Measurements from ENCODE around the gene PIP5KL1. TPM values are rescaled to one million over a fixed set of nuclear protein-coding genes. Genes with fewer than 3 reads are reported as not detected.

Gene PIP5KL1
- total and polyA plus RNA-seq, 2 donors (not counting 3 experiments of a cell fraction or from before 2014, with no cell fraction given) = 1.5 to 2.9 TPM

DNA sequence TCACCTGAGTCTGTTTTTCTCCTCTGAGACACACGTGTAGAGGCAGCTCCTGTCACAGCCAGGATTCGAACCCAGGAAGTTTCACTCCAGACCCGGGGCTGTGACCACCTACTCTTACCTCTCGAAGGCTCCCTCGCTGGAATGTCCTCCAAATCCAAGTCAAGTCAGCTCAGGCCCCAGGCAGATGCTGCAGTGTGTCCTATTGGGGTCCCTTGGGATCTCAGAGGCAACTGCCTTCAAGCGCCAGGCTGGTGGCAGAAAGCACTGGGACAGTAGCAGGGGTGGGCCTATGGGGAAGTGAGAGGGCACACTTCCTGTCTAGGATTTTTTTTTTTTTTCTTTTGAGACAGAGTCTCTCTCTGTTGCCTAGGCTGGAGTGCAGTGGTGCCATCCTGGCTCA lies 13.0 kb downstream of the PIP5KL1 start:
- POLR2A ChIA-PET = interaction anchor here (0.5 to 0.9 kb wide), 3 partner anchors 11 to 43 kb away, joined by 3 read pairs; partner anchors contain the start of gene PIP5KL1
- dilution Hi-C loops (cut with MboI; ENCODE audit: extremely low pct_ligation_motif_present, low sequenced_read_pairs) (no loop called here), intact Hi-C loops (cut with micrococcal nuclease) (loop anchor here (1.0 to 10.0 kb wide), 5 partner anchors 11 to 415 kb away; partner anchors contain the start of gene ST6GALNAC6)
- H3K9ac ChIP-seq (replicated peaks; ENCODE audit: extremely low read depth, insufficient read depth, low read length) = no peak overlapping the region
- BruUV-seq (replicated peaks) = no TSS peak
- DNase-seq (ENCODE audit: low read depth, low spot score) (no peak), FAIRE-seq (no peak)
- H3K4me1 ChIP-seq (ENCODE audit: control insufficient read depth, extremely low read depth, insufficient read depth, low read length) = peaks cover 39% of the 10 kb centered on the region
- no peaks in the 10 kb centered on the region for H3K9me3 ChIP-seq (replicated peaks; ENCODE audit: control insufficient read depth, insufficient read depth, low read length)
- peaks cover 0 to 6% of the 10 kb centered on the region in 2 experiments for H3K36me3 ChIP-seq (ENCODE audit: control insufficient read depth in 2 of 2, extremely low read depth in 1 of 2, insufficient read depth in 2 of 2, low read length in 2 of 2)
- peaks cover 12% of the 10 kb centered on the region for H3K79me2 ChIP-seq (ENCODE audit: control insufficient read depth, insufficient read depth, low read length)
- peak overlapping the region; percentile 32 for H3K27ac ChIP-seq (ENCODE audit: insufficient read depth, low read depth, low read length)
- no peaks in the 10 kb centered on the region for H3K9me1 ChIP-seq (replicated peaks; ENCODE audit: control insufficient read depth, extremely low read depth, insufficient read depth, low read length)
- CTCF ChIA-PET = interaction anchor here (0.8 to 2.3 kb wide), 4 partner anchors 18 to 183 kb away, joined by 3 to 10 read pairs (median 6); partner anchors contain the start of genes ST6GALNAC6 and TOR2A
- no peaks in the 10 kb centered on the region for H4K20me1 ChIP-seq (replicated peaks; ENCODE audit: control insufficient read depth, extremely low read depth, insufficient read depth, low read length)
- no peaks in the 10 kb centered on the region for H3K27me3 ChIP-seq (ENCODE audit: control insufficient read depth in 2 of 2, insufficient read depth in 2 of 2, low read length in 2 of 2)
- TF ChIP-seq, protein P1, sequence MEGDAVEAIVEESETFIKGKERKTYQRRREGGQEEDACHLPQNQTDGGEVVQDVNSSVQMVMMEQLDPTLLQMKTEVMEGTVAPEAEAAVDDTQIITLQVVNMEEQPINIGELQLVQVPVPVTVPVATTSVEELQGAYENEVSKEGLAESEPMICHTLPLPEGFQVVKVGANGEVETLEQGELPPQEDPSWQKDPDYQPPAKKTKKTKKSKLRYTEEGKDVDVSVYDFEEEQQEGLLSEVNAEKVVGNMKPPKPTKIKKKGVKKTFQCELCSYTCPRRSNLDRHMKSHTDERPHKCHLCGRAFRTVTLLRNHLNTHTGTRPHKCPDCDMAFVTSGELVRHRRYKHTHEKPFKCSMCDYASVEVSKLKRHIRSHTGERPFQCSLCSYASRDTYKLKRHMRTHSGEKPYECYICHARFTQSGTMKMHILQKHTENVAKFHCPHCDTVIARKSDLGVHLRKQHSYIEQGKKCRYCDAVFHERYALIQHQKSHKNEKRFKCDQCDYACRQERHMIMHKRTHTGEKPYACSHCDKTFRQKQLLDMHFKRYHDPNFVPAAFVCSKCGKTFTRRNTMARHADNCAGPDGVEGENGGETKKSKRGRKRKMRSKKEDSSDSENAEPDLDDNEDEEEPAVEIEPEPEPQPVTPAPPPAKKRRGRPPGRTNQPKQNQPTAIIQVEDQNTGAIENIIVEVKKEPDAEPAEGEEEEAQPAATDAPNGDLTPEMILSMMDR (IDR thresholded peaks at IDR 0.05; ENCODE audit: extremely low read depth in 1 of 2, insufficient read depth in 1 of 2, low read depth in 1 of 2, low read length in 2 of 2) = no peak
- TF ChIP-seq GATA2 (IDR thresholded peaks at IDR 0.05; ENCODE audit: insufficient read depth, insufficient read length, low read depth, low read length) = no peak
- no peak for TF ChIP-seq POLR2A (IDR thresholded peaks at IDR 0.05; ENCODE audit: low read depth, low read length)
- no peak for TF ChIP-seq FOS (IDR thresholded peaks at IDR 0.05; ENCODE audit: borderline replicate concordance, insufficient read depth, low read length)
- TF ChIP-seq POLR2AphosphoS5 (IDR thresholded peaks at IDR 0.05; ENCODE audit: insufficient read depth, low read depth, low read length) = no peak
- TF ChIP-seq MYC (IDR thresholded peaks at IDR 0.05; ENCODE audit: low read depth, low read length) = no peak
- TF ChIP-seq JUN (IDR thresholded peaks at IDR 0.05; ENCODE audit: borderline replicate concordance, insufficient read depth, insufficient read length, low read depth) = no peak
- TF ChIP-seq, protein P2, sequence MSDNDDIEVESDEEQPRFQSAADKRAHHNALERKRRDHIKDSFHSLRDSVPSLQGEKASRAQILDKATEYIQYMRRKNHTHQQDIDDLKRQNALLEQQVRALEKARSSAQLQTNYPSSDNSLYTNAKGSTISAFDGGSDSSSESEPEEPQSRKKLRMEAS (IDR thresholded peaks at IDR 0.05; ENCODE audit: insufficient read depth, insufficient read length) = no peak
- no peak for TF ChIP-seq EZH2 (IDR thresholded peaks at IDR 0.05; ENCODE audit: borderline replicate concordance, low read depth, low read length, severe bottlenecking)
- no peak overlapping the region for H3K4me3 ChIP-seq (replicated peaks in 1 of 3; ENCODE audit: insufficient read depth in 1 of 3, low read depth in 1 of 3, low read length in 3 of 3)
- no peak overlapping the region for H2AFZ ChIP-seq (ENCODE audit: low read depth, low read length)
- H3K4me2 ChIP-seq (ENCODE audit: insufficient read depth, low read length) = peak overlapping the region; percentile 57

Data from endothelial cell of umbilical vein (primary cell).